Measurements from ENCODE around the gene STXBP5L. TPM values are rescaled to one million over a fixed set of nuclear protein-coding genes. Genes with fewer than 3 reads are reported as not detected.

STXBP5L gene
- total and polyA plus RNA-seq, 2 of the 4 experiments (the other 2 are of a cell fraction) = not detected

- H2AK5ac ChIP-seq (ENCODE audit: low read depth, low read length) = no peak overlapping the region
- TF ChIP-seq USF2 (IDR thresholded peaks at IDR 0.05; ENCODE audit: low read depth, low read length) (no peak), RCOR1 (IDR thresholded peaks at IDR 0.05; ENCODE audit: insufficient replicate concordance, low read length) (no peak), MAFK (IDR thresholded peaks at IDR 0.05; ENCODE audit: low read depth, low read length) (peak; percentile 96), NFE2L2 (IDR thresholded peaks at IDR 0.05; ENCODE audit: low read depth, low read length) (peak; percentile 87)
- no peak overlapping the region for H3K27ac ChIP-seq (ENCODE audit: insufficient read depth, low read length)
- H4K5ac ChIP-seq (ENCODE audit: low read depth, low read length) = no peak overlapping the region
- ChIA-PET POLR2A (ENCODE audit: unreplicated experiment) (no interaction called here), CTCF (no interaction called here)
- no peak overlapping the region for H2BK20ac ChIP-seq (ENCODE audit: low read depth, low read length)
- no peak overlapping the region for H3K56ac ChIP-seq (ENCODE audit: extremely low read depth, insufficient read depth, low read length)
- no peaks in the 10 kb centered on the region for H3K9me1 ChIP-seq (ENCODE audit: insufficient read depth, low read length)
- intact Hi-C loops (cut with micrococcal nuclease) = no loop called here
- peaks cover 2% of the 10 kb centered on the region; the same call in 1 of the 2 replicates for H3K36me3 ChIP-seq (ENCODE audit: control insufficient read depth, insufficient read depth, low read length)
- H3K9me3 ChIP-seq (ENCODE audit: control insufficient read depth, insufficient read depth, low read length) = no peaks in the 10 kb centered on the region
- no peak overlapping the region for H2BK5ac ChIP-seq (ENCODE audit: low read depth, low read length, poor library complexity, severe bottlenecking)
- no peak overlapping the region for H3K9ac ChIP-seq (ENCODE audit: low read depth, low read length)
- dilution Hi-C loops (cut with HindIII; ENCODE audit: low sequenced_read_pairs, unreplicated experiment) = no loop called here
- no TSS peak for BruUV-seq (replicated peaks)
- no peak overlapping the region for H3K18ac ChIP-seq (ENCODE audit: low read depth, low read length)
- no peak overlapping the region for H3K4me3 ChIP-seq (ENCODE audit: insufficient read depth, low read depth, low read length)
- H3K27me3 ChIP-seq (ENCODE audit: control insufficient read depth, insufficient read depth, low read length) = no peaks in the 10 kb centered on the region
- no peak overlapping the region for H2AFZ ChIP-seq (replicated peaks; ENCODE audit: low read length, poor library complexity)
- in situ Hi-C loops (cut with MboI; ENCODE audit: low sequenced_read_pairs) = no loop called here
- no peak overlapping the region for H2AK9ac ChIP-seq (replicated peaks; ENCODE audit: low read depth, low read length, poor library complexity)
- no peak overlapping the region for H4K8ac ChIP-seq (ENCODE audit: low read depth in 2 of 2, low read length in 2 of 2)
- no peak overlapping the region for H3K4ac ChIP-seq (ENCODE audit: low read depth, low read length)
- H3K14ac ChIP-seq (replicated peaks; ENCODE audit: low read depth, low read length) = no peak overlapping the region
- H2BK120ac ChIP-seq (ENCODE audit: low read depth, low read length) = no peak overlapping the region
- H3K4me1 ChIP-seq (ENCODE audit: control insufficient read depth, insufficient read depth, low read length) = peaks cover 2% of the 10 kb centered on the region; the same call in 1 of the 2 replicates
- H4K20me1 ChIP-seq (ENCODE audit: insufficient read depth, low read length) = no peaks in the 10 kb centered on the region
- H4K91ac ChIP-seq (ENCODE audit: insufficient read depth, low read depth, low read length) = no peak overlapping the region
- DNase-seq (no peak), ATAC-seq (ENCODE audit: low read depth) (no peak)
- H2BK15ac ChIP-seq (ENCODE audit: low read depth, low read length) = no peak overlapping the region
- no peak overlapping the region for H3K4me2 ChIP-seq (ENCODE audit: low read depth, low read length)
- no peak overlapping the region for H3K23ac ChIP-seq (ENCODE audit: low read depth, low read length)
- no peaks in the 10 kb centered on the region for H3K79me1 ChIP-seq (ENCODE audit: low read depth in 1 of 2, low read length in 2 of 2)
These were observed 555.7 kb downstream of the STXBP5L start for GRCh38 chr3:121463745-121464144.
